Measurements from ENCODE around the gene SPON1.

GRCh38 chr11:14223636-14224288, 261.2 kb downstream of the SPON1 start:
- TF ChIP-seq CTCF (IDR thresholded peaks at IDR 0.05) (no peak), ZFX (IDR thresholded peaks at IDR 0.05; ENCODE audit: borderline replicate concordance) (no peak)
